ENCODE data around the gene EXOC7. TPM values are rescaled to one million over a fixed set of nuclear protein-coding genes. Genes with fewer than 3 reads are reported as not detected.

The EXOC7 gene
- total RNA-seq, 2 experiments from 2014 or later, result 122 to 173 TPM

DNA sequence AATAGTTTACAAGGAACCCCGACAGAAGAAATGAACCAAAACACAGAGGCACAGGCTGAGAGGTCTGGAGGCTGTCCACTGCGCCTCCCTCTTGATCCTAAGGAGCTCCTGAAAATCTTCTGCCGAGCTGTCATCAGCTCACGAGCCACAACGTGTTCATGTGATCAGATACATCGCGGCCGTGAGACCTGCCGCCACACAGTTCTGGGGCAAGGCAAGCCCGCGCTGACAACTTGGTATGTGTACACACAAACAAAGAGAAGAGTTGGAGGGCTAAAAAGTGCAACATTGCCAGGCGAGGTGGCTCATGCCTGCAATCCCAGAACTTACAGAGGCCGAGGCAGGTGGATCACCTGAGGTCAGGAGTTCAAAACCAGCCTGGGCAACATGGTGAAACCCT lies 7.6 kb downstream of the EXOC7 start:
- H3K4me3 ChIP-seq (ENCODE audit: low read depth, low read length, poor library complexity, severe bottlenecking), result no peak overlapping the region
- POLR2A ChIA-PET, result interaction anchor here (0.6 kb wide), 1 partner anchor 592 kb away, joined by 3 read pairs; no protein-coding TSS in a partner anchor
- no peak for TF ChIP-seq EZH2phosphoT487 (IDR thresholded peaks at IDR 0.05; ENCODE audit: borderline replicate concordance, low read depth, low read length)
- TF ChIP-seq, protein P1, sequence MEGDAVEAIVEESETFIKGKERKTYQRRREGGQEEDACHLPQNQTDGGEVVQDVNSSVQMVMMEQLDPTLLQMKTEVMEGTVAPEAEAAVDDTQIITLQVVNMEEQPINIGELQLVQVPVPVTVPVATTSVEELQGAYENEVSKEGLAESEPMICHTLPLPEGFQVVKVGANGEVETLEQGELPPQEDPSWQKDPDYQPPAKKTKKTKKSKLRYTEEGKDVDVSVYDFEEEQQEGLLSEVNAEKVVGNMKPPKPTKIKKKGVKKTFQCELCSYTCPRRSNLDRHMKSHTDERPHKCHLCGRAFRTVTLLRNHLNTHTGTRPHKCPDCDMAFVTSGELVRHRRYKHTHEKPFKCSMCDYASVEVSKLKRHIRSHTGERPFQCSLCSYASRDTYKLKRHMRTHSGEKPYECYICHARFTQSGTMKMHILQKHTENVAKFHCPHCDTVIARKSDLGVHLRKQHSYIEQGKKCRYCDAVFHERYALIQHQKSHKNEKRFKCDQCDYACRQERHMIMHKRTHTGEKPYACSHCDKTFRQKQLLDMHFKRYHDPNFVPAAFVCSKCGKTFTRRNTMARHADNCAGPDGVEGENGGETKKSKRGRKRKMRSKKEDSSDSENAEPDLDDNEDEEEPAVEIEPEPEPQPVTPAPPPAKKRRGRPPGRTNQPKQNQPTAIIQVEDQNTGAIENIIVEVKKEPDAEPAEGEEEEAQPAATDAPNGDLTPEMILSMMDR (conservative IDR thresholded peaks at IDR 0.05; ENCODE audit: low read length), result no peak
- H3K27ac ChIP-seq (ENCODE audit: low read depth, low read length, poor library complexity, severe bottlenecking), result no peak overlapping the region
- H3K79me2 ChIP-seq (ENCODE audit: insufficient read depth, low read depth, low read length), result no peaks in the 10 kb centered on the region
- intact Hi-C loops (cut with micrococcal nuclease; ENCODE audit: unreplicated experiment), result no loop called here
- no TSS peak for BruUV-seq (replicated peaks)
- CTCF ChIA-PET (ENCODE audit: unreplicated experiment), result no interaction called here
- no peak overlapping the region for H3K4me2 ChIP-seq (ENCODE audit: low read length)
- peaks cover 78% of the 10 kb centered on the region for H3K36me3 ChIP-seq (ENCODE audit: insufficient read depth, low read length)
- no peak overlapping the region for H2AFZ ChIP-seq (ENCODE audit: low read length)
- H3K9me3 ChIP-seq (ENCODE audit: low read length), result no peaks in the 10 kb centered on the region
- no peaks in the 10 kb centered on the region for H4K20me1 ChIP-seq (ENCODE audit: insufficient read depth, low read length)
- H3K4me1 ChIP-seq (ENCODE audit: insufficient read depth, low read length, poor library complexity, severe bottlenecking), result no peaks in the 10 kb centered on the region
- no peaks in the 10 kb centered on the region for H3K9me2 ChIP-seq (ENCODE audit: insufficient read depth, low read length)
- DNase-seq (ENCODE audit: low spot score), result no peak

DNA sequence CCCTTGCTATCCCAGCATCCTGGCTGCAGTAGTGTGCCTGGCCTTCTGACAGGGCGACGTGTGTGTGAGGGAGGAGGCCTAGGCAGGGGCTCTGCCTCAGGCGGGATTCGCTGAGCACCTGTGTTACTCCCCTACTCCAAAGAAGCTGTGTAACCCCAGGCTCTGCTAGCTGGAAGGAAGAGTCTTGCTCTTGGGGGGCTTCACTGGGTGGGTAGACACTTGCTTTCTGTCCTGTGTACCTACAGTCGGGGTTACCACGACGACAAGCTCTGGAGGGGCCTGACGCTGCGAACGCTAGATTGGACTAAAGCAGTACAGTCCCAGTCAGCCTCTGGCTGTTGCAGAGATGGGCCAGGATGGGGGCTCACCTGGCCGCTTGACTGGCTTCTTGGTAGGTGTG lies 9.5 kb downstream of the EXOC7 start:
- Histone ChIP-seq H3K4me3 (ENCODE audit: low read depth, low read length, poor library complexity, severe bottlenecking) (no peak overlapping the region), H3K4me1 (ENCODE audit: insufficient read depth, low read length, poor library complexity, severe bottlenecking) (no peaks in the 10 kb centered on the region), H3K79me2 (ENCODE audit: insufficient read depth, low read depth, low read length) (no peaks in the 10 kb centered on the region), H4K20me1 (ENCODE audit: insufficient read depth, low read length) (no peaks in the 10 kb centered on the region), H3K27ac (ENCODE audit: low read depth, low read length, poor library complexity, severe bottlenecking) (no peak overlapping the region), H3K9me3 (ENCODE audit: low read length) (no peaks in the 10 kb centered on the region), H3K36me3 (ENCODE audit: insufficient read depth, low read length) (peaks cover 72% of the 10 kb centered on the region), H3K9me2 (ENCODE audit: insufficient read depth, low read length) (no peaks in the 10 kb centered on the region), H2AFZ (ENCODE audit: low read length) (no peak overlapping the region), H3K4me2 (ENCODE audit: low read length) (no peak overlapping the region)
- no TSS peak for BruUV-seq (replicated peaks)
- CTCF ChIA-PET (ENCODE audit: unreplicated experiment), result no interaction called here
- no peak for TF ChIP-seq EZH2phosphoT487 (IDR thresholded peaks at IDR 0.05; ENCODE audit: borderline replicate concordance, low read depth, low read length)
- TF ChIP-seq, protein P1 (conservative IDR thresholded peaks at IDR 0.05; ENCODE audit: low read length), result no peak
- no peak for DNase-seq (ENCODE audit: low spot score)
- intact Hi-C loops (cut with micrococcal nuclease; ENCODE audit: unreplicated experiment), result no loop called here
- POLR2A ChIA-PET, result no interaction called here

DNA sequence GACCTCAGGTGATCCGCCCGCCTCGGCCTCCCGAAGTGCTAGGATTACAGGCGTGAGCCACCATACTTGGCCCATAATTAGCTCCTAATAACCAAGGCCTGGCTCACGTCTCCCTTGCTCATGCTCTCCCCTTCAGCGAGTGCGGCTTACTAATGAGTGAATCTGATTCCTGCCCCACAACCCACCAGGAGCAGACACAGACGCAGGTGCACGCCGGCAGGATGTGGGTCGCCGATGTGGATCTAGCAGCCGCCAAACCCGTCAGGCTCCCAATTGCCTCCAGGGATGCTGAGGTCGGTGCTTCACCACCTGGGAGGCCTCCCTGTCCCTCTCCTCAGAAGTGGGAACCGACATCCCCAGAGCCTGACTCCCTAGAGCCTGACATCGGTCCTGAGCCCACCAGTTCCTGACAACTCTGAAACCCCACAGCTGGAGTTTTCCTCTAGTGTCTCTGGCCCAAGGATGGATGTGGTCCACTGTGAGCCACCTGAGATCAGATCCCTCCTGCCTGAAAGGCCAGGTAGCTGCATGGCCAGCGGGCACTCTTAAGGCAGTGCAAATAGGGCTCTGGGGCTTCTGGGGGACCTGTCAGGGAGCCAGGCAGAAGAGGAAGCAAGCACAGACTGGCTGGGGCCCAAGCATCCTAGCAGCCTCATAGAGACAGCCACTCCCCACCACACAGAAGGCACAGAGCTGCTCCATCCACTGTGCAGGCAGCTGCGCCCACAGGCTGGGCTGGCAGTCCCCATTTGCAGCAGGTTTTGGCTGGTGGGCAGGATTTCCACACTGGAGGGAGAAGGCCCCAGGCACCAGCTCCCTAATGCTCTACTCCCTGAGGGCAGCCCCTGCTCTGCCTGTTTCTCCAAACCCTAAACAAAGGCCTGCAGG lies 10.8 kb downstream of the EXOC7 start:
- BruUV-seq (replicated peaks), result no TSS peak
- no peak for TF ChIP-seq EZH2phosphoT487 (IDR thresholded peaks at IDR 0.05; ENCODE audit: borderline replicate concordance, low read depth, low read length)
- TF ChIP-seq, protein P1 (conservative IDR thresholded peaks at IDR 0.05; ENCODE audit: low read length), result no peak

More for the DNA sequence above, 10.8 kb downstream of the EXOC7 start:
- H3K36me3 ChIP-seq (ENCODE audit: insufficient read depth, low read length), result peaks cover 78% of the 10 kb centered on the region
- no peak overlapping the region for H3K4me3 ChIP-seq (ENCODE audit: low read depth, low read length, poor library complexity, severe bottlenecking)
- H4K20me1 ChIP-seq (ENCODE audit: insufficient read depth, low read length), result no peaks in the 10 kb centered on the region
- no peaks in the 10 kb centered on the region for H3K9me2 ChIP-seq (ENCODE audit: insufficient read depth, low read length)
- no peaks in the 10 kb centered on the region for H3K79me2 ChIP-seq (ENCODE audit: insufficient read depth, low read depth, low read length)
- DNase-seq (ENCODE audit: low spot score), result no peak
- no peaks in the 10 kb centered on the region for H3K9me3 ChIP-seq (ENCODE audit: low read length)
- no peaks in the 10 kb centered on the region for H3K4me1 ChIP-seq (ENCODE audit: insufficient read depth, low read length, poor library complexity, severe bottlenecking)
- ChIA-PET CTCF (ENCODE audit: unreplicated experiment) (no interaction called here), POLR2A (no interaction called here)
- no peak overlapping the region for H3K27ac ChIP-seq (ENCODE audit: low read depth, low read length, poor library complexity, severe bottlenecking)
- intact Hi-C loops (cut with micrococcal nuclease; ENCODE audit: unreplicated experiment), result no loop called here
- H2AFZ ChIP-seq (ENCODE audit: low read length), result no peak overlapping the region
- H3K4me2 ChIP-seq (ENCODE audit: low read length), result no peak overlapping the region

Data from OCI-LY7 (cell line).